AG04450 (cell line): ENCODE data around the gene LNX2. TPM values are rescaled to one million over a fixed set of nuclear protein-coding genes. Genes with fewer than 3 reads are reported as not detected.

ENCODE experiments used
- CTCF ChIA-PET: fragments of 300-600, 350-600 bp; formaldehyde crosslinking; extraction: SDS; loops from one replicate; lab custom pipeline; 2022; ENCODE audit warnings: antibody characterized with exemption, inconsistent platforms; lab: Charles Lee
- POLR2A ChIA-PET: fragments of 350-600 bp; formaldehyde crosslinking; extraction: SDS; loops from one replicate; lab custom pipeline; 2021; ENCODE audit warnings: antibody characterized with exemption, inconsistent platforms; lab: Yijun Ruan, JAX
- DNase-seq: peaks from one replicate; pipeline ENCODE4 v3.0.0-alpha.2; 2011; ENCODE audit warnings: low read depth, low spot score
- H3K27ac ChIP-seq: one replicate; pipeline ENCODE4 v1.5.1; 2012; ENCODE audit warnings: low read depth, low read length, control low read depth
- H3K27me3 ChIP-seq: one replicate; pipeline ENCODE4 v1.6.0; 2012; ENCODE audit warnings: low read length; ENCODE audit not compliant: control insufficient read depth, insufficient read depth
- H3K4me3 ChIP-seq: 2 replicates; pipeline ENCODE4 v1.5.1; 2011; ENCODE audit warnings: mild to moderate bottlenecking, low read depth, low read length, control low read depth
- H3K9me3 ChIP-seq: 2 replicates; pipeline ENCODE4 v1.5.1; 2012; ENCODE audit warnings: low read length; ENCODE audit not compliant: control insufficient read depth, insufficient read depth
- CTCF ChIP-seq: IDR thresholded peaks from 2 replicates; pipeline ENCODE4 v1.5.1; 2011; ENCODE audit warnings: low read depth, low read length, control low read depth, inconsistent platforms
- polyA plus RNA-seq: library from polyadenylated mRNA; depleted of rRNA; stranded (reverse); fragments of >200 nt; gene quantifications from 2 replicates; pipeline ENCODE4 v1.2.3, GENCODE V29; 2011

The LNX2 gene
- polyA plus RNA-seq, 1 experiment = 6.9 TPM

- H3K27me3 ChIP-seq = no peaks in the 10 kb centered on the region
- no peak overlapping the region for H3K27ac ChIP-seq
- H3K4me3 ChIP-seq = no peak overlapping the region
- POLR2A ChIA-PET = no interaction called here
- CTCF ChIA-PET = interaction anchor here (1.0 to 1.7 kb wide), 2 partner anchors 12 to 176 kb away, joined by 3 to 7 read pairs; no protein-coding TSS in a partner anchor
- H3K9me3 ChIP-seq = peaks cover 8% of the 10 kb centered on the region; the same call in 1 of the 2 replicates
- DNase-seq = no peak
- no peak for TF ChIP-seq CTCF
Observed at GRCh38 chr13:27650312-27650711, 30.0 kb upstream of the LNX2 start.

- peak; percentile 79 for DNase-seq
- H3K27me3 ChIP-seq = no peaks in the 10 kb centered on the region
- TF ChIP-seq CTCF = no peak
- ChIA-PET POLR2A (no interaction called here), CTCF (interaction anchor here (0.7 to 1.2 kb wide), 3 partner anchors 111 to 282 kb away, joined by 3 to 4 read pairs (median 3); no protein-coding TSS in a partner anchor)
- H3K9me3 ChIP-seq = no peaks in the 10 kb centered on the region
- H3K4me3 ChIP-seq = no peak overlapping the region
- no peak overlapping the region for H3K27ac ChIP-seq
Observed at GRCh38 chr13:27644302-27644701, 24.0 kb upstream of the LNX2 start.

GRCh38 chr13:27643334-27644132 lies 23.2 kb upstream of the LNX2 start:
- Histone ChIP-seq H3K4me3 (no peak overlapping the region), H3K9me3 (no peaks in the 10 kb centered on the region), H3K27me3 (no peaks in the 10 kb centered on the region), H3K27ac (no peak overlapping the region)
- TF ChIP-seq CTCF = no peak
- CTCF ChIA-PET = interaction anchor here (0.5 to 1.2 kb wide), 5 partner anchors 23 to 766 kb away, joined by 3 to 4 read pairs (median 3); partner anchors contain the start of gene LNX2
- POLR2A ChIA-PET = no interaction called here
- DNase-seq = no peak

- Histone ChIP-seq H3K4me3 (no peak overlapping the region), H3K27ac (no peak overlapping the region), H3K9me3 (no peaks in the 10 kb centered on the region), H3K27me3 (no peaks in the 10 kb centered on the region)
- ChIA-PET POLR2A (interaction anchor here (0.8 kb wide), 1 partner anchor 22 kb away, joined by 3 read pairs; the partner anchor contains the start of gene LNX2), CTCF (interaction anchor here (0.6 to 1.4 kb wide), 3 partner anchors 35 to 189 kb away, joined by 3 to 4 read pairs (median 4); no protein-coding TSS in a partner anchor)
- DNase-seq = no peak
- TF ChIP-seq CTCF = no peak
Observed at GRCh38 chr13:27641711-27642502, 21.6 kb upstream of the LNX2 start.
